Activated T-cell treated with anti-CD3 and anti-CD28 coated beads, Interleukin-2, amount 50 U/mL, for 72 hours (primary cell): Measurements from ENCODE around the gene TCN2. TPM values are rescaled to one million over a fixed set of nuclear protein-coding genes. Genes with fewer than 3 reads are reported as not detected.
"Not testable (repeated sequence)": the region's sequence is repeated elsewhere in the genome, so short reads cannot be mapped to it uniquely, and the experiment has no call there.

ENCODE experiments used
- ATAC-seq, 2 donors: fragments of 150-1000 bp; cut with Tn5 transposase; replicated peaks in 1 of 2; 2 replicates each; pipeline ENCODE4 v1.10.0; 2021; ENCODE audit warnings: moderate library complexity in 2 of 2, mild to moderate bottlenecking in 1 of 2
- DNase-seq, 2 donors: peaks; one replicate each; pipeline ENCODE4 v3.0.0; 2021 to 2022; ENCODE audit warnings: mixed read lengths in 1 of 2
- H3K27ac Mint-ChIP-seq: one replicate; pipeline ENCODE4 v1.8.0; 2022; ENCODE audit warnings: mild to moderate bottlenecking, moderate library complexity, mixed read lengths
- H3K27me3 Mint-ChIP-seq: one replicate; pipeline ENCODE4 v1.8.0; 2022; ENCODE audit warnings: low read depth, mixed read lengths
- H3K36me3 Mint-ChIP-seq, 2 donors: one replicate each; pipeline ENCODE4 v1.8.0; 2022; ENCODE audit warnings: mixed read lengths in 2 of 2, mild to moderate bottlenecking in 1 of 2; ENCODE audit not compliant: insufficient read depth in 2 of 2
- H3K4me1 Mint-ChIP-seq: one replicate; pipeline ENCODE4 v1.8.0; 2022; ENCODE audit warnings: low read depth, mixed read lengths
- H3K4me3 Mint-ChIP-seq, 2 donors: one replicate each; pipeline ENCODE4 v1.8.0; 2022; ENCODE audit warnings: mild to moderate bottlenecking in 2 of 2, mixed read lengths in 2 of 2, moderate library complexity in 2 of 2
- H3K9me3 Mint-ChIP-seq, 2 donors: one replicate each; pipeline ENCODE4 v1.8.0; 2022; ENCODE audit warnings: mixed read lengths in 2 of 2
- total RNA-seq, 2 donors: library from RNA; stranded (reverse); gene quantifications; one replicate each; pipeline ENCODE4 v1.2.3, GENCODE V29; 2022

TCN2 gene
- total RNA-seq, 2 donors from 2014 or later: 0.44 to 1.3 TPM

DNA sequence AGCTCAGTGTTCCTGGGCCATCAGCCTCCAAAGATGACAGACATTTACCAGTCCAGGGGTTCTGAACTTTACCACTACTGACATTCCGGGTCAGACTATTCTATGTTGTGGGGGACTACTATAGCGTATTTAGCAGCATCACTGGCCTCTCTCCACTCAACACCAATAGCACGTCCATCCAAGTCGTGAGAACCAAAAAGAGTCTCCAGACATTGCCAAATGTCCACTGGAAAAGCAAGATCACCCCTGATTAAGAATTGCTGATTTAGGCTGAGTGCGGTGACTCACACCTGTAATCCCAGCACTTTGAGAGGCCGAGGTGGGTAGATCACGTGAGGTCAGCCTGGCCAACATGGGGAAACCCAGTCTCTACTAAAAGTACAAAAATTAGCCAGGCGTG is 20.6 kb upstream of the TCN2 start:
- Mint-ChIP-seq H3K36me3 (peaks cover 2 to 21% of the 10 kb centered on the region in 2 donors), H3K4me1 (no peaks in the 10 kb centered on the region), H3K27me3 (no peaks in the 10 kb centered on the region), H3K4me3 (no peak overlapping the region), H3K27ac (no peak overlapping the region), H3K9me3 (no peaks in the 10 kb centered on the region)
- ATAC-seq (no peak), DNase-seq (no peak)

DNA sequence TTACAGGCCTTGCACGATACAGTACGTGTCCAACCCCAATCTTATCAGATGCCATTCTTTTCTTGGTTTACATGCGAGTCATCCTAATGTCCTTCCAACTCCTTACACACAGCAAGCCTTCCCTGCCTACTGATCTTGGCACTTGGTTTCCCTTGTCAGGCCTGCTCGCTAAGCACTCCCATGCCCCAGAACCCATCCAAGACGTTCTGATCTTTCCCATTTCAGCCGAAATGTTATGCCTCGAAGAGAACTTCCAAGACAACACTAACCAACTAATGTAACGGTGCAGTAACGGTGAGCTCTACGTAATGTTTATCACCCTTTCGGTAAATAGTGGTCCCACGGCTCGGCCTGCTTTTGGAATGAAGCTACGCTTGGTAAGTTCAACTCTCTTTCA is 15.8 kb upstream of the TCN2 start:
- H3K9me3 Mint-ChIP-seq: no peaks in the 10 kb centered on the region
- H3K4me3 Mint-ChIP-seq: no peak overlapping the region
- H3K36me3 Mint-ChIP-seq: peaks cover 2 to 9% of the 10 kb centered on the region in 2 donors
- no peaks in the 10 kb centered on the region for H3K4me1 Mint-ChIP-seq
- H3K27me3 Mint-ChIP-seq: peaks cover 6% of the 10 kb centered on the region
- ATAC-seq (no peak), DNase-seq (no peak)
- H3K27ac Mint-ChIP-seq: no peak overlapping the region

DNA sequence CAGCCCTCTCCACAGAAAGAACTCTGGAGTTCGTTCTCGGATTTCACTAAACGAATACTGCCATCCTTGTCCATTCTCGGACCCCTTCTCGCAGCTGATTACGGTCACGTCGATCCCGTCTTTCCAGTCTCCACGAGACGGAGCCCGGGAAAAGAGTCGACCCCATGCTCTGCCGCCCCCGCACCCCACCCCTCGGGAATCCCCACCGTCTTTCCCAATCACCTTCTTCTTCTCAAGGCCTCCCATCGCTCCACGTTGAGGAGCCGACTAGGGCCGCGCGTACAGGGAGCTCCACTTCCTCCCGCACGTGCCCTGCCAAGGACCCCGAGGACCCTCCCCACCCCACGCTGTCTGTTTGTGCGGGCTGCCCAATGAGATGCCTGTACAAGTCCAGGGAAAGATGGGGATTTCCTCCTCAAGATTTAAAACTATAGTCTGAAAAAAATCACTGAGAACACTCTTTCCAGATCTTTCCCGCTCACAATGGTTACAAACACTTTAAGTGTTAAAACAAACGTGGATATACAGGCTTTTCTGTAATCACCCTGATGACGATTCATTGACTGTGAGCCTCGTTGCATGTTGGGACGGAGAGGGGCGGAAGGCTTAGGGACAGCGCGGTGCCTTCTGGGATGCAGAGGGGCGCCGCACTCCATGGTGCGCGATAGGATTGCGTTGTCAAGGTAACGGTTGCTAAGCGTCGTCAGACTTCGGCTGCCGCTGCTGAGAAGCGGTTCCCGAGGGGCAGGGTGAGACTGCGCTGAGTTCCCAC is 15.2 kb upstream of the TCN2 start, which contains the start of gene PES1:
Gene PES1, minus strand, starts transcription at position 323 of the 772 bp plus-strand sequence. Its CDS starts 77 bp downstream, at position 246.
- Mint-ChIP-seq H3K27me3 (peaks cover 6% of the 10 kb centered on the region), H3K4me3 (no peak within 1 kb of the TSS), H3K9me3 (no peaks in the 10 kb centered on the region), H3K4me1 (no peaks in the 10 kb centered on the region), H3K36me3 (peaks cover 2 to 5% of the 10 kb centered on the region in 2 donors), H3K27ac (no peak within 1 kb of the TSS)
- DNase-seq: peak; percentile 93 to 95
- ATAC-seq: peak; percentile 100

DNA sequence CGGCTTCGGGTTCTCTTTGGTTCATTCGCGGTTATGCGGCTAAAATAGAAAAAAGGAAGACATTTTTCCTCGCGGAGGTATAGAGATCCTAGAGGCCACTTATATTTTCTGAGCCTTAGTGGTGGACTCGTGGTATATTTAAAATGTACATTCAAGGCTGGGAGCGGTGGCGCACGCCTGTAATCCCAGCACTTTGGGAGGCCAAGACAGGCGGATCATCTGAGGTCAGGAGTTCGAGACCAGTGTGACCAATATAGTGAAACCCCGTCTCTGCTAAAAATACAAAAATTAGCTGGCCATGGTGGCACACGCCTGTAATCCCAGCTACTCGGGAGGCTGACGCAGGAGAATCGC is 14.6 kb upstream of the TCN2 start:
- H3K4me1 Mint-ChIP-seq, ATAC-seq, DNase-seq, H3K27ac Mint-ChIP-seq, H3K9me3 Mint-ChIP-seq, H3K27me3 Mint-ChIP-seq, H3K4me3 Mint-ChIP-seq, H3K36me3 Mint-ChIP-seq: not testable (repeated sequence)

DNA sequence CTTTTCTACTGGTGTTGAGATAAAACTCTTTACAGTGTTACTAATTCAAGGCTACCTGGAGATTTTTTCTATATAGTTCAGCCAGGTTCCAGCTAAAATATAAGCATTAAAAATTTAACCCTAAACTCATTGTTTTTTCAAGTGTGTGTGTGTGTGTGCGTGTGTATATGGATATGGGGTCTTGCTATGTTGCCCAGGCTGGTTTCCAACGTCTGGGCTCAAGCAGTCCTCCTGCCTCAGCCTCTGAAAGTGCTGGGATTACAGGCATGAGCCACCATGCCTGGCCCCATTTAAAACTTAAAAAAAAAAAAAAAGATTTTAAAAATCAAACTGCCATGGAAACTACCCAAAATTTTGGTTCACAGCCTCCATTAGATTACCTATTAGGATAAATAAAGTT is 10.8 kb upstream of the TCN2 start:
- H3K9me3 Mint-ChIP-seq: no peaks in the 10 kb centered on the region
- no peaks in the 10 kb centered on the region for H3K36me3 Mint-ChIP-seq
- no peaks in the 10 kb centered on the region for H3K4me1 Mint-ChIP-seq
- DNase-seq: no peak
- H3K27me3 Mint-ChIP-seq: peaks cover 6% of the 10 kb centered on the region
- no peak overlapping the region for H3K4me3 Mint-ChIP-seq
- no peak overlapping the region for H3K27ac Mint-ChIP-seq
- no peak for ATAC-seq

DNA sequence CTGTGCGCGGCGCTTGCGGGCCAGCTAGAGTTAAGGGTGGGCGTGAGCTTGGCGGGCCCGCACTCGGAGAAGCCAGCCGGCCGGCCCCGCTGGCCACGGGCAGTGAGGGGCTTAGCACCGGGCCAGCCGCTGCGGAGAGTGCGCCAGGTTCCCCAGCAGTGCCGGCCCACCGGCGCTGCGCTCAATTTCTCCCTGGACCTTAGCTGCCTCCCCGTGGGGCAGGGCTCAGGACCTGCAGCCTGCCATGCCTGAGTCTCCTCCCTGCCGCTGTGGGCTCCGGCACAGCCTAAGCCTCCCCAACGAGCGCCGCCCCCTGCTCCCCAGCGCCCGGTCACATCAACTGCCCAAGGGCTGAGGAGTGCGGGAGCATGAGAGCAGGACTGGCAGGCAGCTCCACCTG is 10.1 kb upstream of the TCN2 start:
- H3K4me1 Mint-ChIP-seq: no peaks in the 10 kb centered on the region

DNA sequence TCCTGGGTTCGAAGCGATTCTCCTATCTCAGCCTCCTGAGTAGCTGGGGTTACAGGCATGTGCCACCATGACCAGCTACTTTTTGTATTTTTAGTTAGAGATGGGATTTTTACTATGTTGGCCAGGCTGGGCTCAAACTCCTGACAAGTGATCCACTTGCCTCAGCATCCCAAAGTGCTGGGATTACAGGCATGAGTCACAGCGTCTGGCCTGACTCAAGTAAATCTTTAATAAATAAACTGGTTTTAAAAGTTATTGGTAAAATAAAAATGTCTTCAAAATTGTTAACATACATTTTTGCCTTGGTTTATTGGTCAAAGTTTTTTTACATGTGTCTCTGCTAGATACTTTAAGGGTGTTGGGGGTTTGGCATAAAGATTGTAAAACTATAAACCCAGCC is 8.0 kb upstream of the TCN2 start:
- H3K4me1 Mint-ChIP-seq: peaks cover 4% of the 10 kb centered on the region
- ATAC-seq: no peak
- no peaks in the 10 kb centered on the region for H3K27me3 Mint-ChIP-seq
- no peaks in the 10 kb centered on the region for H3K36me3 Mint-ChIP-seq
- H3K4me3 Mint-ChIP-seq: no peak overlapping the region
- H3K27ac Mint-ChIP-seq: no peak overlapping the region
- no peak for DNase-seq
- H3K9me3 Mint-ChIP-seq: no peaks in the 10 kb centered on the region

More for the DNA sequence above, 10.1 kb upstream of the TCN2 start:
- Mint-ChIP-seq H3K4me3 (no peak overlapping the region), H3K9me3 (no peaks in the 10 kb centered on the region), H3K27me3 (peaks cover 6% of the 10 kb centered on the region), H3K36me3 (no peaks in the 10 kb centered on the region), H3K27ac (no peak overlapping the region)
- DNase-seq (no peak), ATAC-seq (no peak)

DNA sequence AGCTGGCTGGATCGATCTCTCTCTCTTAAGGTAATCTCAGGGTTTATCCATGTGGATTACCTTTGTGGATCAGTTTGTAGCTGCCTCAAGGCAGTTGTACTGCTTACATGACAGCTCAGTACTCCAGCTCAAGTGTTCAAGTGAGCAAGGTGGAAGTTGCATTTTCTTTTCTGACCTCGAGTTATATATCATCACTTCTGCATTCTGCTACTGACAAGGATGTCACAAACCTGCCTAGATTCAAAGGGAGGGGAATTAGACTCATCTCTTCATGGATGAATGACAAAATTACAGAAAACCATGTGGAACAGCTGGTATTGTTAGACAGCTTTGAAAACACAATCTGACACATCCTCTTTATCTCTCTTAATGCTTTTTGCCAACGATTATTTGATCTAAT is 6.1 kb upstream of the TCN2 start:
- ATAC-seq: no peak
- DNase-seq: no peak
- H3K4me3 Mint-ChIP-seq: no peak overlapping the region
- H3K36me3 Mint-ChIP-seq: no peaks in the 10 kb centered on the region
- H3K9me3 Mint-ChIP-seq: no peaks in the 10 kb centered on the region
- H3K27ac Mint-ChIP-seq: no peak overlapping the region
- H3K4me1 Mint-ChIP-seq: peaks cover 12% of the 10 kb centered on the region
- no peaks in the 10 kb centered on the region for H3K27me3 Mint-ChIP-seq

DNA sequence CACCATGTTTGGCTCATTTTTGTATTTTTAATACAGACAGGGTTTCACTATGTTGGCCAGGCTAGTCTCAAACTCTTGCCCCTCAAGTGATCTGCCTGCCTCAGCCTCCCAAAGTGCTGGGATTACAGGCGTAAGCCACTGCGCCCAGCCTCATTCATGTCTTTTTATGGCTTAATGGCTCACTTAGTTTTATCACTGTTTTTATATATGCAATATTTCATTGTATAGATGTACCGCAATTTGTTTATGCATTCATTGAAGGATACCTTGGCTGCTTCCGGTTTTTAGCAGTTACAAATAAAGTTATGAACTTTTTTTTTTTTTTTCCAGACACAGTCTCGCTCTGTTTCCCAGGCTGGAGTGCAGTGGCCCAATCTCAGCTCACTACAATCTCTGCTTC is 5.5 kb upstream of the TCN2 start:
- Mint-ChIP-seq H3K27me3 (no peaks in the 10 kb centered on the region), H3K4me3 (no peak overlapping the region), H3K27ac (no peak overlapping the region), H3K36me3 (no peaks in the 10 kb centered on the region), H3K9me3 (no peaks in the 10 kb centered on the region), H3K4me1 (peaks cover 17% of the 10 kb centered on the region)
- DNase-seq: no peak
- ATAC-seq: no peak

DNA sequence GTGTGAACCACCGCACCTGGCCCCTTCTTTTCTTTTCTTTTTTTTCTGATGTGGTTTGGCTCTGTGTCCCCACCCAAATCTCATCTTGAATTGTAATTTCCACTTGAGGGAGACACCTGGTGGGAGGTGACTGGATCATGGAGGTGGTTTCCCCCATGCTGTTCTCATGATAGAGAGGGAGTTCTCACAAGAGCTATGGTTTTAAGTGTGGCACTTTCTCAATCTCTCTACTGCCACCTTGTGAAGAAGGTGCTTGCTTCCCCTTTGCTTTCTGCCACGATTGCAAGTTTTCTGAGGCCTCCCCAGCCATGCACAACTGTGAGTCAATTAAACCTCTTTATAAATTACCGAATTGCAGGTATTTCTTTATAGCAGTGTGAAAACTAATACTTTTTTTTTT is 4.9 kb upstream of the TCN2 start:
- ATAC-seq: peak in 1 of 2 donors; percentile 33
- DNase-seq: no peak
- Mint-ChIP-seq H3K4me3 (no peak overlapping the region), H3K36me3 (no peaks in the 10 kb centered on the region), H3K27me3 (no peaks in the 10 kb centered on the region), H3K4me1 (peaks cover 23% of the 10 kb centered on the region), H3K27ac (no peak overlapping the region), H3K9me3 (no peaks in the 10 kb centered on the region)

DNA sequence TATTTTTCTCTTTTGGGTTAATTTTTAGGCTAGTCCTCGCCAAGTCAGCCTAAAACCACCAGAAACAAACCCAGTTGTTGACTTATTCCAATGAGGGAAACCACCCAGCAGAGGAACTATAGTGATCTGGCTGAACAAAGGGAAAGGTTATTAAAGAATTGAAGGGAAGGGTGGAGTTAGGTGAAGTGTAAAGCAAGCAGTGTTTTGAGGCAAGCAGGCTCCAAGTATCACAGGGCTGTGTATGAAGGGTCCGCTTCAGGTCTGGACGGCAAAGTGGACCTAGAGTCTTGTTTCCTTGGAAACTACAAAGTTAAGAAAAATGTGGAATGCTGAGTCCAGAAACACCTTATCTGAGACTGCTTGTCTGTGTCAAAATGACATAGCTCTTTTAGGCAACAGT is 3.2 kb upstream of the TCN2 start:
- DNase-seq: no peak
- Mint-ChIP-seq H3K36me3 (no peaks in the 10 kb centered on the region), H3K27ac (no peak overlapping the region), H3K4me3 (no peak overlapping the region), H3K9me3 (no peaks in the 10 kb centered on the region), H3K4me1 (peaks cover 40% of the 10 kb centered on the region), H3K27me3 (no peaks in the 10 kb centered on the region)
- ATAC-seq: no peak

DNA sequence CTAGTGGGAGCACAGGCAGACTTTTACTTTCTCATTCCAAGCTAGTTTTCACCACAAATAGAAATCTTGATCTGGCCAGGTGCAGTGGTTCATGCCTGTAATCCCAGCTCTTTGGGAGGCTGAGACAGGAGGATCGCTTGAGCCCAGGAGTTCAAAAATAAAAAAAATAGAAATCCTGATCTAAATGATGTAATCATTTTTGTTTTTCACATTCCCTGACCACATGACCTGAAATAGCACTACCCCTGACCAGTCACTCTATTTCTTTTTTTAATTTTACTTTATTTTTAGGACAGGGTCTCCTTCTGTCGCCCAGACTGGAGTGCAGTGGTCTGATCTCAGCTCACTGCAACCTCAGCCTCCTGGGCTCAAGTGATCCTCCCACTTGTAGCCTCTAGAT is 2.3 kb upstream of the TCN2 start:
- H3K4me1 Mint-ChIP-seq: peaks cover 50% of the 10 kb centered on the region
- ATAC-seq (no peak), DNase-seq (no peak)
- no peaks in the 10 kb centered on the region for H3K36me3 Mint-ChIP-seq
- H3K27me3 Mint-ChIP-seq: no peaks in the 10 kb centered on the region
- H3K4me3 Mint-ChIP-seq: no peak overlapping the region
- H3K9me3 Mint-ChIP-seq: no peaks in the 10 kb centered on the region
- H3K27ac Mint-ChIP-seq: no peak overlapping the region

DNA sequence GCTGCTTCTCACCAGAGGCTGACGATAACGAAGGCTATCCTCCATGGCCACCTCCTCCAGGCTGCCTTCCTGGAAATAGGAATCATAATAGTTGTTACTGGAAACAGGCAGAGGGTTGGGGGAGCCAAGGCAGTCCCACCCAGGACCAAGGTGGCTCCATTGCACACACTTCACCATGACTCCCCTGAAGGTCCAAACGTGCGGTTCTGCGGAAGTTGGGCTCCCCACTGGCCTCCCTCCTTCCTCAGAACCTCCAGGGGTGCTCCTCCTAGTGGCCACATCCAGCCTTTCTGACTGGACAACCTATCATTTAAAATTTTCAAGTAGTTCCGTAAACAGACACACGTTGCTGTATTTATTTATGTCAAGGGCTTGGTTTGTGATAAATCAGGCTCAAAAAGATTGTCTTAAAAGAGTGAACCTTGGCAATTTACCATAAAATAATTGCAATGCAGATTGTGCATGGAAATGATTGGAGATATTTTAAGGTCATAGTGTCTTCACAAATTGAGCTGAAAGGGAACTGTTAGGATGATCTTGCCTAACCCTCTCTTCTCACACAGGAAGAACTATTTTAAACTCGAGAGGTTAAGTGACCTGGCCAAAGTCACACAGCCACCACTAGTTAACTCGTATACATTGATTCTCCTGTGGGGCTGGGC is 1.4 kb upstream of the TCN2 start:
- DNase-seq: peak; percentile 49 to 70
- ATAC-seq: peak; percentile 18 to 43
- H3K27me3 Mint-ChIP-seq: no peaks in the 10 kb centered on the region
- H3K9me3 Mint-ChIP-seq: no peaks in the 10 kb centered on the region
- no peaks in the 10 kb centered on the region for H3K36me3 Mint-ChIP-seq
- H3K4me1 Mint-ChIP-seq: peaks cover 50% of the 10 kb centered on the region
- peak overlapping the region; percentile 64 to 91 for H3K4me3 Mint-ChIP-seq
- H3K27ac Mint-ChIP-seq: peak overlapping the region; percentile 64
